Measurements from ENCODE around the gene TTLL11.

DNA sequence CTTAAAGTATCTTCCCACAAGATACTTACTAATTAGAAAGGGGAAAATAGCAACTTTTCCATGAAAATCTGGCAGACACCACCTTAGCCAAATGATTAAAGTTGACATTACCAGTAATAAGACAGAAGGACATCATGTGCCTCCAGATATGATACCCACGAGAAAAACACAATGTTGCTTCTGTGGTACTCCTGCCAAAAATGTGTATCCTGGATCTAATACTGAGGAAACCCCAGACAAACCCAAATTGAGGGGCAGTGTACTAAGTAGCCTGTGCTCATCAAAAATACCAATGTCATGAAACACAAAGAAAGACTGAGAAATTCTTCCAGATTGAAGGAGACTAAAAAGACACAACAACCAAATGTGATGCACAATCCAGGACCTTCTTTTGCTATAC, 85.3 kb downstream of the TTLL11 start:
- TF ChIP-seq, protein P1, sequence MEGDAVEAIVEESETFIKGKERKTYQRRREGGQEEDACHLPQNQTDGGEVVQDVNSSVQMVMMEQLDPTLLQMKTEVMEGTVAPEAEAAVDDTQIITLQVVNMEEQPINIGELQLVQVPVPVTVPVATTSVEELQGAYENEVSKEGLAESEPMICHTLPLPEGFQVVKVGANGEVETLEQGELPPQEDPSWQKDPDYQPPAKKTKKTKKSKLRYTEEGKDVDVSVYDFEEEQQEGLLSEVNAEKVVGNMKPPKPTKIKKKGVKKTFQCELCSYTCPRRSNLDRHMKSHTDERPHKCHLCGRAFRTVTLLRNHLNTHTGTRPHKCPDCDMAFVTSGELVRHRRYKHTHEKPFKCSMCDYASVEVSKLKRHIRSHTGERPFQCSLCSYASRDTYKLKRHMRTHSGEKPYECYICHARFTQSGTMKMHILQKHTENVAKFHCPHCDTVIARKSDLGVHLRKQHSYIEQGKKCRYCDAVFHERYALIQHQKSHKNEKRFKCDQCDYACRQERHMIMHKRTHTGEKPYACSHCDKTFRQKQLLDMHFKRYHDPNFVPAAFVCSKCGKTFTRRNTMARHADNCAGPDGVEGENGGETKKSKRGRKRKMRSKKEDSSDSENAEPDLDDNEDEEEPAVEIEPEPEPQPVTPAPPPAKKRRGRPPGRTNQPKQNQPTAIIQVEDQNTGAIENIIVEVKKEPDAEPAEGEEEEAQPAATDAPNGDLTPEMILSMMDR (conservative IDR thresholded peaks at IDR 0.05; ENCODE audit: low read length) = no peak
- no peak for TF ChIP-seq EZH2phosphoT487 (IDR thresholded peaks at IDR 0.05; ENCODE audit: borderline replicate concordance, low read depth, low read length)
